K562 (cell line): ENCODE measurements around the gene SH2B2. TPM values are rescaled to one million over a fixed set of nuclear protein-coding genes. Genes with fewer than 3 reads are reported as not detected.

ENCODE experiments used
- ADNP ChIP-seq: fragments of 200-800 bp; sonication (Bioruptor generic); IDR thresholded peaks from 2 replicates; pipeline ENCODE4 v1.6.1; 2016; ENCODE audit warnings: missing genetic modification characterization, missing compliant biosample characterization
- ELF4 ChIP-seq: fragments of 450-650 bp; formaldehyde crosslinking; IDR thresholded peaks from 2 replicates; pipeline ENCODE4 v1.4.0; 2022; ENCODE audit warnings: missing genetic modification characterization
- FOXJ3 ChIP-seq: sonication (generic); formaldehyde crosslinking; IDR thresholded peaks from 2 replicates; pipeline ENCODE4 v1.4.0; 2020; ENCODE audit warnings: mild to moderate bottlenecking, missing genetic modification reagents
- HNRNPLL ChIP-seq: fragments of 200-400 bp; formaldehyde crosslinking; IDR thresholded peaks from 2 replicates; pipeline ENCODE4 v1.6.1; 2017; ENCODE audit warnings: low read length, low read depth, mild to moderate bottlenecking; ENCODE audit not compliant: poor library complexity, severe bottlenecking
- L3MBTL2 ChIP-seq: fragments of 450-650 bp; IDR thresholded peaks from 2 replicates; pipeline ENCODE4 v1.6.1; 2016; ENCODE audit warnings: mild to moderate bottlenecking, moderate library complexity
- NRF1 ChIP-seq, 2 experiments: fragments of 450-650 bp; IDR thresholded peaks in 1 of 2; conservative IDR thresholded peaks in 1 of 2; 2 replicates each; pipeline ENCODE4 v1.6.1; 2014; ENCODE audit warnings: mild to moderate bottlenecking in 2 of 2
- XRCC3 ChIP-seq: fragments of 450-650 bp; IDR thresholded peaks from 2 replicates; pipeline ENCODE4 v1.6.1; 2017; ENCODE audit warnings: mild to moderate bottlenecking, moderate library complexity
- polyA plus RNA-seq, 8 experiments: library from polyadenylated mRNA; depleted of rRNA in 4 of 8; stranded (reverse) in 5 of 8; unstranded in 3 of 8; fragments of >200 nt; fragmentation: Nextera tagmentation in 2 of 8; fragmentation: Illumina TruSeq in 1 of 8; extraction: Ambion mirVana in 2 of 8; extraction: Trizol in 1 of 8; gene quantifications; 2 replicates each; pipeline versions ENCODE4 v1.2.1 to v1.2.3, GENCODE V29; 2011 to 2014; ENCODE audit warnings: inconsistent platforms in 1 of 8, missing spikeins in 1 of 8
- total RNA-seq, 7 experiments: library from RNA; depleted of rRNA in 6 of 7; stranded (reverse); fragments of >200 nt in 6 of 7; fragmentation: Illumina TruSeq in 2 of 7; extraction: Trizol in 2 of 7; gene quantifications; 2 replicates each; pipeline versions ENCODE4 v1.2.1 to v1.2.3, GENCODE V29; 2011 to 2021; ENCODE audit warnings: low replicate concordance in 1 of 7
- TF ChIP-seq, protein P1 (sequence below): fragments of 450-650 bp; formaldehyde crosslinking; IDR thresholded peaks from 2 replicates; pipeline ENCODE4 v1.4.0; 2020; ENCODE audit warnings: mild to moderate bottlenecking, moderate library complexity
- TF ChIP-seq, protein P2 (sequence below): fragments of 450-650 bp; IDR thresholded peaks from 2 replicates; pipeline ENCODE4 v1.7.1; 2018; ENCODE audit warnings: mild to moderate bottlenecking, low read depth; ENCODE audit not compliant: partially characterized antibody
- TF ChIP-seq, protein P3 (sequence below): sonication (generic); formaldehyde crosslinking; IDR thresholded peaks from 2 replicates; pipeline ENCODE4 v1.8.0; 2023; ENCODE audit warnings: missing genetic modification reagents, mild to moderate bottlenecking, borderline replicate concordance
- TF ChIP-seq, protein P4 (sequence below): sonication (generic); formaldehyde crosslinking; IDR thresholded peaks from 2 replicates; pipeline ENCODE4 v1.8.1; 2023; ENCODE audit warnings: missing genetic modification reagents, mild to moderate bottlenecking, borderline replicate concordance
- TF ChIP-seq, protein P5 (sequence below): IDR thresholded peaks from 3 replicates; pipeline ENCODE4 v1.6.1; 2011; ENCODE audit warnings: borderline replicate concordance, mild to moderate bottlenecking; ENCODE audit not compliant: insufficient read length, insufficient read depth

Gene SH2B2
- total and polyA plus RNA-seq, 9 of the 15 experiments (the other 6 are each of a cell fraction or from before 2014, with no cell fraction given), result 0.03 to 0.89 (median 0.07) TPM; not detected in 4

DNA sequence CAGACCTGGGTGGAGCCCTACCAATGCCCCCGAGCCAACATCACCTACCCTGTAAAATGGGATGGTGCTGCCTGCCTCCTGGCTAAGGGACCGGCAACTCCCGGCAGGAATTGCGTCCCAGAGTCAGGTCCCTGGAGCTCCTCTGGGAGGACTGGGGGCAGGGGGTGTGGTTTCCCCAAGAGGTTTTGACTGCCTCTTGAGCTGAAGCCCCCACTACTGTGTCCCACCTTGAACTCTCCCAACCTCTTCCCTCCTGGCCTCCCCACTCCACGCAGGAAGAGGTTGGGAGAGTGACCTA is 1.3 kb downstream of the SH2B2 start (continued):
- TF ChIP-seq, protein P1, sequence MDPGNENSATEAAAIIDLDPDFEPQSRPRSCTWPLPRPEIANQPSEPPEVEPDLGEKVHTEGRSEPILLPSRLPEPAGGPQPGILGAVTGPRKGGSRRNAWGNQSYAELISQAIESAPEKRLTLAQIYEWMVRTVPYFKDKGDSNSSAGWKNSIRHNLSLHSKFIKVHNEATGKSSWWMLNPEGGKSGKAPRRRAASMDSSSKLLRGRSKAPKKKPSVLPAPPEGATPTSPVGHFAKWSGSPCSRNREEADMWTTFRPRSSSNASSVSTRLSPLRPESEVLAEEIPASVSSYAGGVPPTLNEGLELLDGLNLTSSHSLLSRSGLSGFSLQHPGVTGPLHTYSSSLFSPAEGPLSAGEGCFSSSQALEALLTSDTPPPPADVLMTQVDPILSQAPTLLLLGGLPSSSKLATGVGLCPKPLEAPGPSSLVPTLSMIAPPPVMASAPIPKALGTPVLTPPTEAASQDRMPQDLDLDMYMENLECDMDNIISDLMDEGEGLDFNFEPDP (CRISPR knock-in tag), result no peak
- TF ChIP-seq XRCC3, result no peak
- TF ChIP-seq, protein P2, sequence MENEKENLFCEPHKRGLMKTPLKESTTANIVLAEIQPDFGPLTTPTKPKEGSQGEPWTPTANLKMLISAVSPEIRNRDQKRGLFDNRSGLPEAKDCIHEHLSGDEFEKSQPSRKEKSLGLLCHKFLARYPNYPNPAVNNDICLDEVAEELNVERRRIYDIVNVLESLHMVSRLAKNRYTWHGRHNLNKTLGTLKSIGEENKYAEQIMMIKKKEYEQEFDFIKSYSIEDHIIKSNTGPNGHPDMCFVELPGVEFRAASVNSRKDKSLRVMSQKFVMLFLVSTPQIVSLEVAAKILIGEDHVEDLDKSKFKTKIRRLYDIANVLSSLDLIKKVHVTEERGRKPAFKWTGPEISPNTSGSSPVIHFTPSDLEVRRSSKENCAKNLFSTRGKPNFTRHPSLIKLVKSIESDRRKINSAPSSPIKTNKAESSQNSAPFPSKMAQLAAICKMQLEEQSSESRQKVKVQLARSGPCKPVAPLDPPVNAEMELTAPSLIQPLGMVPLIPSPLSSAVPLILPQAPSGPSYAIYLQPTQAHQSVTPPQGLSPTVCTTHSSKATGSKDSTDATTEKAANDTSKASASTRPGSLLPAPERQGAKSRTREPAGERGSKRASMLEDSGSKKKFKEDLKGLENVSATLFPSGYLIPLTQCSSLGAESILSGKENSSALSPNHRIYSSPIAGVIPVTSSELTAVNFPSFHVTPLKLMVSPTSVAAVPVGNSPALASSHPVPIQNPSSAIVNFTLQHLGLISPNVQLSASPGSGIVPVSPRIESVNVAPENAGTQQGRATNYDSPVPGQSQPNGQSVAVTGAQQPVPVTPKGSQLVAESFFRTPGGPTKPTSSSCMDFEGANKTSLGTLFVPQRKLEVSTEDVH, result no peak
- TF ChIP-seq, protein P3, sequence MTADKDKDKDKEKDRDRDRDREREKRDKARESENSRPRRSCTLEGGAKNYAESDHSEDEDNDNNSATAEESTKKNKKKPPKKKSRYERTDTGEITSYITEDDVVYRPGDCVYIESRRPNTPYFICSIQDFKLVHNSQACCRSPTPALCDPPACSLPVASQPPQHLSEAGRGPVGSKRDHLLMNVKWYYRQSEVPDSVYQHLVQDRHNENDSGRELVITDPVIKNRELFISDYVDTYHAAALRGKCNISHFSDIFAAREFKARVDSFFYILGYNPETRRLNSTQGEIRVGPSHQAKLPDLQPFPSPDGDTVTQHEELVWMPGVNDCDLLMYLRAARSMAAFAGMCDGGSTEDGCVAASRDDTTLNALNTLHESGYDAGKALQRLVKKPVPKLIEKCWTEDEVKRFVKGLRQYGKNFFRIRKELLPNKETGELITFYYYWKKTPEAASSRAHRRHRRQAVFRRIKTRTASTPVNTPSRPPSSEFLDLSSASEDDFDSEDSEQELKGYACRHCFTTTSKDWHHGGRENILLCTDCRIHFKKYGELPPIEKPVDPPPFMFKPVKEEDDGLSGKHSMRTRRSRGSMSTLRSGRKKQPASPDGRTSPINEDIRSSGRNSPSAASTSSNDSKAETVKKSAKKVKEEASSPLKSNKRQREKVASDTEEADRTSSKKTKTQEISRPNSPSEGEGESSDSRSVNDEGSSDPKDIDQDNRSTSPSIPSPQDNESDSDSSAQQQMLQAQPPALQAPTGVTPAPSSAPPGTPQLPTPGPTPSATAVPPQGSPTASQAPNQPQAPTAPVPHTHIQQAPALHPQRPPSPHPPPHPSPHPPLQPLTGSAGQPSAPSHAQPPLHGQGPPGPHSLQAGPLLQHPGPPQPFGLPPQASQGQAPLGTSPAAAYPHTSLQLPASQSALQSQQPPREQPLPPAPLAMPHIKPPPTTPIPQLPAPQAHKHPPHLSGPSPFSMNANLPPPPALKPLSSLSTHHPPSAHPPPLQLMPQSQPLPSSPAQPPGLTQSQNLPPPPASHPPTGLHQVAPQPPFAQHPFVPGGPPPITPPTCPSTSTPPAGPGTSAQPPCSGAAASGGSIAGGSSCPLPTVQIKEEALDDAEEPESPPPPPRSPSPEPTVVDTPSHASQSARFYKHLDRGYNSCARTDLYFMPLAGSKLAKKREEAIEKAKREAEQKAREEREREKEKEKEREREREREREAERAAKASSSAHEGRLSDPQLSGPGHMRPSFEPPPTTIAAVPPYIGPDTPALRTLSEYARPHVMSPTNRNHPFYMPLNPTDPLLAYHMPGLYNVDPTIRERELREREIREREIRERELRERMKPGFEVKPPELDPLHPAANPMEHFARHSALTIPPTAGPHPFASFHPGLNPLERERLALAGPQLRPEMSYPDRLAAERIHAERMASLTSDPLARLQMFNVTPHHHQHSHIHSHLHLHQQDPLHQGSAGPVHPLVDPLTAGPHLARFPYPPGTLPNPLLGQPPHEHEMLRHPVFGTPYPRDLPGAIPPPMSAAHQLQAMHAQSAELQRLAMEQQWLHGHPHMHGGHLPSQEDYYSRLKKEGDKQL (CRISPR knock-in tag), result no peak
- TF ChIP-seq ELF4, result no peak
- TF ChIP-seq HNRNPLL, result no peak
- no peak for TF ChIP-seq FOXJ3
- TF ChIP-seq L3MBTL2, result no peak
- TF ChIP-seq NRF1 (conservative IDR thresholded peaks at IDR 0.05 in 1 of 2, IDR thresholded peaks at IDR 0.05 in 1 of 2), result no peak
- TF ChIP-seq ADNP (tag), result no peak
- TF ChIP-seq, protein P4, sequence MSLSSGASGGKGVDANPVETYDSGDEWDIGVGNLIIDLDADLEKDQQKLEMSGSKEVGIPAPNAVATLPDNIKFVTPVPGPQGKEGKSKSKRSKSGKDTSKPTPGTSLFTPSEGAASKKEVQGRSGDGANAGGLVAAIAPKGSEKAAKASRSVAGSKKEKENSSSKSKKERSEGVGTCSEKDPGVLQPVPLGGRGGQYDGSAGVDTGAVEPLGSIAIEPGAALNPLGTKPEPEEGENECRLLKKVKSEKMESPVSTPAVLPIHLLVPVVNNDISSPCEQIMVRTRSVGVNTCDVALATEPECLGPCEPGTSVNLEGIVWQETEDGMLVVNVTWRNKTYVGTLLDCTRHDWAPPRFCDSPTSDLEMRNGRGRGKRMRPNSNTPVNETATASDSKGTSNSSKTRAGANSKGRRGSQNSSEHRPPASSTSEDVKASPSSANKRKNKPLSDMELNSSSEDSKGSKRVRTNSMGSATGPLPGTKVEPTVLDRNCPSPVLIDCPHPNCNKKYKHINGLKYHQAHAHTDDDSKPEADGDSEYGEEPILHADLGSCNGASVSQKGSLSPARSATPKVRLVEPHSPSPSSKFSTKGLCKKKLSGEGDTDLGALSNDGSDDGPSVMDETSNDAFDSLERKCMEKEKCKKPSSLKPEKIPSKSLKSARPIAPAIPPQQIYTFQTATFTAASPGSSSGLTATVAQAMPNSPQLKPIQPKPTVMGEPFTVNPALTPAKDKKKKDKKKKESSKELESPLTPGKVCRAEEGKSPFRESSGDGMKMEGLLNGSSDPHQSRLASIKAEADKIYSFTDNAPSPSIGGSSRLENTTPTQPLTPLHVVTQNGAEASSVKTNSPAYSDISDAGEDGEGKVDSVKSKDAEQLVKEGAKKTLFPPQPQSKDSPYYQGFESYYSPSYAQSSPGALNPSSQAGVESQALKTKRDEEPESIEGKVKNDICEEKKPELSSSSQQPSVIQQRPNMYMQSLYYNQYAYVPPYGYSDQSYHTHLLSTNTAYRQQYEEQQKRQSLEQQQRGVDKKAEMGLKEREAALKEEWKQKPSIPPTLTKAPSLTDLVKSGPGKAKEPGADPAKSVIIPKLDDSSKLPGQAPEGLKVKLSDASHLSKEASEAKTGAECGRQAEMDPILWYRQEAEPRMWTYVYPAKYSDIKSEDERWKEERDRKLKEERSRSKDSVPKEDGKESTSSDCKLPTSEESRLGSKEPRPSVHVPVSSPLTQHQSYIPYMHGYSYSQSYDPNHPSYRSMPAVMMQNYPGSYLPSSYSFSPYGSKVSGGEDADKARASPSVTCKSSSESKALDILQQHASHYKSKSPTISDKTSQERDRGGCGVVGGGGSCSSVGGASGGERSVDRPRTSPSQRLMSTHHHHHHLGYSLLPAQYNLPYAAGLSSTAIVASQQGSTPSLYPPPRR (CRISPR knock-in tag), result no peak
- TF ChIP-seq, protein P5, sequence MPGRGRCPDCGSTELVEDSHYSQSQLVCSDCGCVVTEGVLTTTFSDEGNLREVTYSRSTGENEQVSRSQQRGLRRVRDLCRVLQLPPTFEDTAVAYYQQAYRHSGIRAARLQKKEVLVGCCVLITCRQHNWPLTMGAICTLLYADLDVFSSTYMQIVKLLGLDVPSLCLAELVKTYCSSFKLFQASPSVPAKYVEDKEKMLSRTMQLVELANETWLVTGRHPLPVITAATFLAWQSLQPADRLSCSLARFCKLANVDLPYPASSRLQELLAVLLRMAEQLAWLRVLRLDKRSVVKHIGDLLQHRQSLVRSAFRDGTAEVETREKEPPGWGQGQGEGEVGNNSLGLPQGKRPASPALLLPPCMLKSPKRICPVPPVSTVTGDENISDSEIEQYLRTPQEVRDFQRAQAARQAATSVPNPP, result no peak
